Stimulated activated effector memory CD8-positive, alpha-beta T cell treated with anti-CD3 and anti-CD28 coated beads, Interleukin-12 subunit alpha, Interleukin-12 subunit beta, amount 100 ng/mL, for 72 hours (primary cell): ENCODE measurements around the gene PITX3.
"Not testable (repeated sequence)": the region's sequence is repeated elsewhere in the genome, so short reads cannot be mapped to it uniquely, and the experiment has no call there.

Experiments
- ATAC-seq: fragments of 150-1000 bp; cut with Tn5 transposase; 2 replicates; pipeline ENCODE4 v1.10.0; 2021
- DNase-seq, 2 donors: peaks; one replicate each; pipeline ENCODE4 v3.0.0; 2021 to 2022; ENCODE audit warnings: low spot score in 2 of 2
- H3K27ac Mint-ChIP-seq: one replicate; pipeline ENCODE4 v1.8.0; 2022; ENCODE audit warnings: mild to moderate bottlenecking, mixed read lengths
- H3K36me3 Mint-ChIP-seq: one replicate; pipeline ENCODE4 v1.8.0; 2022; ENCODE audit warnings: mild to moderate bottlenecking, mixed read lengths
- H3K4me1 Mint-ChIP-seq: one replicate; pipeline ENCODE4 v1.8.0; 2022; ENCODE audit warnings: mixed read lengths
- H3K4me3 Mint-ChIP-seq: one replicate; pipeline ENCODE4 v1.8.0; 2022; ENCODE audit warnings: mild to moderate bottlenecking, mixed read lengths
- H3K9me3 Mint-ChIP-seq: one replicate; pipeline ENCODE4 v1.8.0; 2022; ENCODE audit warnings: mixed read lengths

PITX3 gene

GRCh38 chr10:102268375-102268888, 27.1 kb upstream of the PITX3 start:
- Mint-ChIP-seq H3K27ac (peak overlapping the region; percentile 86), H3K4me3 (peak overlapping the region; percentile 4), H3K36me3 (peaks cover 43% of the 10 kb centered on the region), H3K4me1 (peaks cover 45% of the 10 kb centered on the region), H3K9me3 (no peaks in the 10 kb centered on the region)
- DNase-seq (no peak), ATAC-seq (peak; percentile 73)

- DNase-seq = no peak
- H3K27ac Mint-ChIP-seq = peak overlapping the region; percentile 86
- peak; percentile 96 for ATAC-seq
- H3K9me3 Mint-ChIP-seq = no peaks in the 10 kb centered on the region
- peaks cover 51% of the 10 kb centered on the region for H3K4me1 Mint-ChIP-seq
- H3K36me3 Mint-ChIP-seq = peaks cover 44% of the 10 kb centered on the region
- H3K4me3 Mint-ChIP-seq = peak overlapping the region; percentile 4
Observed at GRCh38 chr10:102267748-102268147, 26.4 kb upstream of the PITX3 start.

- no peaks in the 10 kb centered on the region for H3K9me3 Mint-ChIP-seq
- H3K36me3 Mint-ChIP-seq = peaks cover 44% of the 10 kb centered on the region
- no peak overlapping the region for H3K4me3 Mint-ChIP-seq
- peak overlapping the region; percentile 73 for H3K27ac Mint-ChIP-seq
- ATAC-seq (no peak), DNase-seq (no peak)
- H3K4me1 Mint-ChIP-seq = peaks cover 53% of the 10 kb centered on the region
Observed at GRCh38 chr10:102266670-102267069, 25.4 kb upstream of the PITX3 start.

- H3K27ac Mint-ChIP-seq = no peak overlapping the region
- ATAC-seq (no peak), DNase-seq (no peak)
- H3K9me3 Mint-ChIP-seq = no peaks in the 10 kb centered on the region
- peaks cover 51% of the 10 kb centered on the region for H3K4me1 Mint-ChIP-seq
- no peak overlapping the region for H3K4me3 Mint-ChIP-seq
- peaks cover 64% of the 10 kb centered on the region for H3K36me3 Mint-ChIP-seq
Observed at GRCh38 chr10:102264371-102264770, 23.1 kb upstream of the PITX3 start.

GRCh38 chr10:102262744-102263370, 21.5 kb upstream of the PITX3 start:
- Mint-ChIP-seq H3K9me3 (no peaks in the 10 kb centered on the region), H3K4me3 (no peak overlapping the region), H3K36me3 (peaks cover 76% of the 10 kb centered on the region), H3K4me1 (peaks cover 36% of the 10 kb centered on the region), H3K27ac (peak overlapping the region; percentile 32)
- no peak for DNase-seq
- no peak for ATAC-seq

- no peak for ATAC-seq
- Mint-ChIP-seq H3K4me1 (peaks cover 26% of the 10 kb centered on the region), H3K36me3 (peaks cover 79% of the 10 kb centered on the region), H3K9me3 (no peaks in the 10 kb centered on the region), H3K27ac (no peak overlapping the region), H3K4me3 (no peak overlapping the region)
- DNase-seq = no peak
Observed at GRCh38 chr10:102261842-102262241, 20.5 kb upstream of the PITX3 start.

GRCh38 chr10:102261196-102261595, 19.9 kb upstream of the PITX3 start:
- no peak overlapping the region for H3K4me3 Mint-ChIP-seq
- peaks cover 20% of the 10 kb centered on the region for H3K4me1 Mint-ChIP-seq
- H3K9me3 Mint-ChIP-seq = no peaks in the 10 kb centered on the region
- no peak overlapping the region for H3K27ac Mint-ChIP-seq
- ATAC-seq (no peak), DNase-seq (no peak)
- peaks cover 84% of the 10 kb centered on the region for H3K36me3 Mint-ChIP-seq

GRCh38 chr10:102255404-102255803, 14.1 kb upstream of the PITX3 start:
- Mint-ChIP-seq H3K27ac (peak overlapping the region; percentile 23), H3K36me3 (peaks cover 50% of the 10 kb centered on the region), H3K9me3 (no peaks in the 10 kb centered on the region), H3K4me3 (no peak overlapping the region), H3K4me1 (peaks cover 10% of the 10 kb centered on the region)
- DNase-seq (no peak), ATAC-seq (no peak)

- Mint-ChIP-seq H3K9me3 (no peaks in the 10 kb centered on the region), H3K4me1 (peaks cover 10% of the 10 kb centered on the region), H3K27ac (no peak overlapping the region), H3K36me3 (peaks cover 42% of the 10 kb centered on the region), H3K4me3 (no peak overlapping the region)
- ATAC-seq = no peak
- no peak for DNase-seq
Observed at GRCh38 chr10:102254426-102254825, 13.1 kb upstream of the PITX3 start.

- Mint-ChIP-seq H3K36me3 (peaks cover 33% of the 10 kb centered on the region), H3K4me1 (peaks cover 18% of the 10 kb centered on the region)
- H3K4me3 Mint-ChIP-seq, ATAC-seq, H3K9me3 Mint-ChIP-seq, H3K27ac Mint-ChIP-seq, DNase-seq: not testable (repeated sequence)
Observed at GRCh38 chr10:102252508-102252907, 11.2 kb upstream of the PITX3 start.

GRCh38 chr10:102247734-102248133, 6.4 kb upstream of the PITX3 start:
- ATAC-seq (no peak), DNase-seq (no peak)
- Mint-ChIP-seq H3K9me3 (no peaks in the 10 kb centered on the region), H3K36me3 (peaks cover 33% of the 10 kb centered on the region), H3K27ac (peak overlapping the region; percentile 98), H3K4me1 (peaks cover 38% of the 10 kb centered on the region), H3K4me3 (peak overlapping the region; percentile 98)

GRCh38 chr10:102246261-102246660, 4.9 kb upstream of the PITX3 start:
- peak overlapping the region; percentile 98 for H3K4me3 Mint-ChIP-seq
- DNase-seq = no peak
- H3K4me1 Mint-ChIP-seq = peaks cover 41% of the 10 kb centered on the region
- H3K36me3 Mint-ChIP-seq = peaks cover 33% of the 10 kb centered on the region
- H3K9me3 Mint-ChIP-seq = no peaks in the 10 kb centered on the region
- no peak for ATAC-seq
- peak overlapping the region; percentile 98 for H3K27ac Mint-ChIP-seq

- Mint-ChIP-seq H3K27ac (peak overlapping the region; percentile 98), H3K36me3 (peaks cover 29% of the 10 kb centered on the region), H3K4me3 (peak overlapping the region; percentile 98), H3K9me3 (no peaks in the 10 kb centered on the region), H3K4me1 (peaks cover 45% of the 10 kb centered on the region)
- no peak for ATAC-seq
- DNase-seq = no peak
Observed at GRCh38 chr10:102245932-102246251, 4.6 kb upstream of the PITX3 start.

- Mint-ChIP-seq H3K9me3 (no peaks in the 10 kb centered on the region), H3K4me3 (peak within 1 kb of the TSS; percentile 98), H3K36me3 (peaks cover 23% of the 10 kb centered on the region), H3K27ac (peak within 1 kb of the TSS; percentile 98), H3K4me1 (peaks cover 47% of the 10 kb centered on the region)
- ATAC-seq (peak; percentile 92), DNase-seq (peak; percentile 71 to 95)
Observed at GRCh38 chr10:102245082-102245931, 4.0 kb upstream of the PITX3 start, which contains the start of gene GBF1. GBF1 (plus strand) TSS chr10:102245532; CDS start chr10:102258939, 13,407 bp downstream.

GRCh38 chr10:102243309-102243708, 2.0 kb upstream of the PITX3 start:
- peaks cover 22% of the 10 kb centered on the region for H3K36me3 Mint-ChIP-seq
- peaks cover 47% of the 10 kb centered on the region for H3K4me1 Mint-ChIP-seq
- ATAC-seq (no peak), DNase-seq (no peak)
- no peaks in the 10 kb centered on the region for H3K9me3 Mint-ChIP-seq
- H3K27ac Mint-ChIP-seq = no peak overlapping the region
- H3K4me3 Mint-ChIP-seq = no peak overlapping the region

GRCh38 chr10:102242118-102242485, 790 bp upstream of the PITX3 start:
- H3K4me1 Mint-ChIP-seq = peaks cover 35% of the 10 kb centered on the region
- ATAC-seq (no peak), DNase-seq (no peak)
- peaks cover 14% of the 10 kb centered on the region for H3K36me3 Mint-ChIP-seq
- peak overlapping the region; percentile 70 for H3K4me3 Mint-ChIP-seq
- H3K27ac Mint-ChIP-seq = peak overlapping the region; percentile 18
- no peaks in the 10 kb centered on the region for H3K9me3 Mint-ChIP-seq
